Body of pancreas (tissue), 4 donors: ENCODE data around the gene KRTCAP2.

Experiments used
- CTCF ChIP-seq, 7 experiments: fragments of 450-650 bp in 4 of 7; fragments of 200-600 bp in 3 of 7; sonication (generic) in 3 of 7; IDR thresholded peaks; one replicate each; pipeline ENCODE4 v1.5.1; 2016 to 2019; ENCODE audit warnings: antibody characterized with exemption in 7 of 7
- POLR2A ChIP-seq, 3 donors: fragments of 450-650 bp; IDR thresholded peaks; one replicate each; pipeline ENCODE4 v1.6.1; 2016; ENCODE audit warnings: antibody characterized with exemption in 3 of 3, mild to moderate bottlenecking in 2 of 3

GRCh38 chr1:155174324-155175280, 1.5 kb upstream of the KRTCAP2 start:
- TF ChIP-seq CTCF (IDR thresholded peaks at IDR 0.05), result no peak
- TF ChIP-seq POLR2A (IDR thresholded peaks at IDR 0.05), result no peak
